ENCODE data around the gene NRCAM.

Gene NRCAM

GRCh38 chr7:108423089-108423989, 32.9 kb downstream of the NRCAM start:
- no peak for DNase-seq

DNA sequence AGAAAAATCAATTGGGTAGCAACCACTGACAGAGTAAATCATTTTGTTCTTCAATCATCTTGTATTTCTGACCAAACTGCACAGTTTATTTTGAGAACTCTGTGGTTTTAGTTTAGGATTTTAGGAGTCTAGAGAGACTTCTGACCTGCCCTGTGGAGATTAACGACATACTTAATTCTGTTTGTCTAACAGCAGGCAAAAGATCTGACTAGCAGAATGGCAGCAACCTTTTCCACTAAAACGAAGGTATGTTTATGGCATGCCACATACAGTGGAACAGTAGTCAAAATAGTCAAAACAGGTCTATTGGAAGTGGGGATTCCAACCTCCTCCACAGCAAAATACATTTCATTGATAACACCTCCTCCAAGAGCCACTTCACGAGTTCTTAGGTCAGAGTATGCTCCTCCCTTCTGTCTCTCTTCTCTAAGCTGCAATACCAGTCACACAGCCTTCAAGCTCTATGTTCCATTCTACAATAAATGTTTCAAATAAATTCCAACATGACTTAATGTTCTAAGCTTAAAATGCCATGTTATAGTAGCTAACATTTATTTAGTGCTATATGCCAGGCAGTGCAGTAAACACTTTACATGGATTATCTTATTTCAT, 34.4 kb downstream of the NRCAM start:
- DNase-seq = no peak

- DNase-seq = no peak
Observed at GRCh38 chr7:108419961-108420908, 36.0 kb downstream of the NRCAM start.

DNA sequence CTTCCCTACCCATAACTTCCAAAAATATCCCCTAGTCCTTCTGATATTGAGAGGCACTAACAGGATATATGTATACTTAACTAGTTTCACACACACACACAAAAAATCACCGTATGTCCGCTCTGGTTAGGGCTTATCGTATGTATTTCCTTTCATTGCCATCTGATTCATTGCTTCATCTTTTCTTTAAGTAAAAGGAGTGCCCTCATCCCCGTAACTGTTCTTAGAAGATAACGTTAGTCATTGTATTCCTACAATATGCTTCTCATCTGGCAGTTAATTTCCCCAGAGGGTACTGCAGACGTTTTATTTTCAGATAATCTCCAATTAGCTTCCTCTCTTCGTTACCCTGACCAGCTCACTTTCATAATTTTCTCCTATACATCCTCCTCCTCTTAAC, 37.3 kb downstream of the NRCAM start:
- no peak for DNase-seq

GRCh38 chr7:108417926-108418325, 38.3 kb downstream of the NRCAM start:
- no peak for DNase-seq

DNA sequence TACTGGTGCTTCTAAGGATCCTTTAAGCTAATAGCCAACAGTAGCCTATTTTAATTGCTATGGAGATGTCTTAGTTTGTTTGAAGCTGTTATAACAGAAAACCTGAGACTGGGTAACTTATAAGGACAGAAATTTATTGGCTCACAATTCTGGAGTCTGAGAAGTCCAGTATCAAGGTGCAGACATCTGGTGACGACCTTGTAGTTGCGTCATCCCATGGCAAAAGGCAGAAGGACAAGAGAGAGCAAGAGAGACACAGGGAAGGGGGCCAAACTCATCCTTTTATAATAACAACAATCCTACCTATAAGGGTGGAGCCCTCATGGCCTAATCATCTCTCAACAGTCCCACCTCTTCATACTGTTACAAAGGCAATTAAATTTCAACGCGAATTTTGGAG, 39.1 kb downstream of the NRCAM start:
- DNase-seq = no peak

GRCh38 chr7:108415821-108416536, 40.3 kb downstream of the NRCAM start:
- DNase-seq = no peak

- DNase-seq = no peak
Observed at GRCh38 chr7:108415084-108415483, 41.2 kb downstream of the NRCAM start.

GRCh38 chr7:108413782-108414492, 42.3 kb downstream of the NRCAM start:
- no peak for DNase-seq

DNA sequence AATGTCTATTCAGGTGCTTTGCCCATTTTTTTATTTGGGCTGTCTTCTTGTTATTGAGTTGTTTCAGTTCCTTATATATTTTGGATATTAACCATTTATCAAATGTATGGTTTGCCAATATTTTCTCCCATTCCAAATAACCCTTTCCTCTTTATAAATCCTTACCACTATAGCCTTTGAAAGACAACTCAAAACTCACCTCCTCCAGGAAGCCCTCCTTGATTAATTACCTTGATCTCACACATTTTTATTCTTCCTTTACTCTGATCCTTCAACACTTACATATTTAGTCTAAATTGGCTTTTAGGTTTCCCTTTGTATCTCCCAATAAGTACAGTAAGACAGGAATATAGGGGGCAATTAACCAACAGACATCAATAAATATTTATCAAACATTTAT, 42.9 kb downstream of the NRCAM start:
- no peak for DNase-seq

DNA sequence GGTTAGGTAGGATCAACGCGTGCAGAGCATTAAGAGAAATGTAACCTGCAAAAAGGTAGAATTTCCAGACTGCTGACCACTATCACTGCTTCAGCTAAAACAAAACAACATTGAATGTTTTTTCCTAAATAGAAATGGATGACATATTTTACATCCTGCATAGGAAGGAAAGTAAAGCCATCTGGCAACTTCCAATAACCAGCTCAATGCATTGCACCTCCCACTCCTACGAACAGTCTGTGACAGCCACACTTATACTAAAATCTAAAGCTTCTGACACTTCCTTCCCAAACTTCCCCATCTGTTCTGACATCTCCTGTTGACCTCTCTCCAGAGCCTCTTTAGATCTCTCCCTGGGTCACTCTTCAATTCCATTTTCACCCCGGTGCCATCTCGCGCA, 47.1 kb downstream of the NRCAM start:
- no peak for DNase-seq

DNA sequence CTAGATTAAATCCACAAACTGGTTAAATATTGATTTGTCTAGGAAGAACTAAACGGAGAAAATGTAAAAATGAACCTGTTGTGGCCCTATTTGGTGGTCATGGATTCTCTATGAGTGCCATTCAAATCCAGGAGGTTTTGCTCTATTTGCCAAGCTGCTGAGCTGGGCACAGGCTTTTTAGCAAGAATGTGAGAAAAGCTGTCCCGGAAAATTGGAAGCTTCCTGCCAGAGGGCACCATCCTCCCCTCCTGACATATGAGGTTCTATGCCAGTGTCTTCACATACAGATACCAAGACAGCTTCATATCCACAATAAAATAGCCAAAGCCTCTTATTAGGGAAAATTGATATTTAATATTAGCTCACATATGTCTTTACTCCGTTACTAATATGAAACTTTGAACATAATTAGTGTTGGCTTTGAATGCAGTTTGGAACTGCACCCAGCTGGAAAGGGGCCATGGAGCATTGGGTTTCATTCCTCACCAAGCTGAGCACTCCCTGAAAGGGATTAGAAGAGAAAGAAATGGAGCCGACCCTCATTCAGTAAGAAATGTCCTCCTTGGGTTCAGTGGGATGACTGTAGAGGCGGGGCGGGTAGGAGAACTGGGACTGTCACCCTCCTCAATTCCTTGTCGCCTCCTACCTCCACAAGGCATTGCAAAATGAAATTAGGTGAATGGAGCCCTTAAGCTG, 47.8 kb downstream of the NRCAM start:
- DNase-seq = no peak

DNA sequence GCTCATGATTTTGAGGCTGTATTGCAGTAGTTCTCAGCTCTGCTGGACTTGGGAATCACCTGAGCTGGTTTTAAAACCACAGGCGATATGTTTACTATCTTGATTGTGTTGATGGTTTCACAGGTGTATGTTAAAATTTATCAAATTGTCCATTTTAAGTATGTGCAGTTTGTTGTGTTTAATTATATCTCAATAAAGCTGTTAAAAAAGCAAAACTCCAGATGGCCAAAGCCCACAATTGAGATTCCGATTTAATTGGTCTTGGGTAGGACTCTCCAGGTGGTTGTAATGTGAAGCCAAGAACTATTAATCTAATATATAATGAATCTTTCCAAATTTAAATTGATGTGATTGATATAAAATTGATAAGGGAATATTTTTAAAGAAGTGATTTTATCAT, 48.6 kb downstream of the NRCAM start:
- DNase-seq = no peak

GRCh38 chr7:108406222-108406890, 49.9 kb downstream of the NRCAM start:
- no peak for DNase-seq

DNA sequence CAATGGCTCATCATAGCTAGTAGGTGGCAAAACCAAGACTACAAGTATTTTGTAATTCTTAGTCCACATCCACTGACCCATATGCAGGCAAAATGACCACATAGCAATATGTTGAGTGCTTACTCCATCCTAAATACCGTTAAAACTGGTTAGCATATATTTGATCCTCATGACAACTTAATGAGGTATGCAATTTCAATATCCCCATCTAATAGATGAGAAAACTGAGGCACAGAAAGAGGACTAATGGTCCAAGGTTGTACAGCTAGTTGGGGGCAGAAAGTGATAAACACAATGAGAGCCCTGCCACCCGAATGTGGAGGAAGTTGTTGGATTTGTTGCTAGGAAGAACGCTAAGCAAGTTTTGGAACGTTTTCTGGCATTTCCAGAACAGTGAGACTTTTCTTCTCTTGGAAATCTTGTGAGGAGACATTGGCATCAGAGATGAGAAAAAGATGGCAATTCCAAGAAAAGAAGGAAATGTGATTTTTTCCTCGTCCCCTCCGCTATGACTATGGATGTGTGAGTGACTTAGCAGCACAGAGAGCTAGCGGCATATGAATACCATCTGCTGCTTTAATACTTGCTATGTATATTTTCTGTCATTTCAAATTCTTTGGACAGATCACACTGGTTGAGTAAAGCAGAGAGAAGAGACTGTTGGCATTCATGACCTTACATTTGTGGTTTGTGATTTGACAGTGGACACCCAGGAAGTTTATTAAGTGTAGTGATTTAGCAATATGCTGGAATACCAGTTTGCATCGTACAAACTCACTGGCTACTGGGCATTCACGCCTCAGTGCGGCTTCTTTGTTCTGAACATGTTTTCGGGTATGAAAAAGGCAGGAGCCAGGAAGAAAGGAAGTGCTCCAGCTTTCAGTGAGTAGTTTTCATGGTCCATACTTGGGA, 51.5 kb downstream of the NRCAM start:
- DNase-seq = no peak

DNA sequence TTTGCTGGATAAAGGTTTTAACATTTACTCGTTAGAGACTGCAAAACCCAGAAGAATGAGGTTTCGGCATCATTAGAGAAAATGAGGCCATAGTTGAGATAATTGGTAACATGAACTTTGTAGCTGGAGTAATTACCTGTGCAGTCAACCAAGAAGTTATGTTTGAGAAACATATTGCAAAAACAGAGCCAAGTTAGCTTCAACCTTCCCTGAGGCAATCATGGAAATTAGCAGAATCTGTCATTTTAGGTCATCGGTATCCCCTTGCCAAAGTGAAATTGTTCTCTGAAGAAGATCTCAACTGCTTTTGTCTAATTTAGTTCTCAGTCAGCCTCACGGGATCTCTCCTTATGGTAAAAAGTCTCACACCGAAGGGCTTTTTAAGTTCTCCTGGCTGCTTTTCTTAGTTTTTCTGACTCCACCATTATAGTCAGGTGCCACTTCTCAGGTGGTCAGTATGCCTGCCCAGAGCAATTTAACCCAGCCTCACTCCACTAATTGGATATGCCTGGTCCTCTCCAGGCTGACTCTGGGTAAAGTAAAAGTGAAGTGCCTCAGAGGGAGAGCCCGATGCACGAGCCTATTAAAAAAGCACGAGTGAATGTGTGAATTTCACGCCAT, 52.5 kb downstream of the NRCAM start:
- no peak for DNase-seq

- DNase-seq = no peak
Observed at GRCh38 chr7:108402865-108403264, 53.4 kb downstream of the NRCAM start.

DNA sequence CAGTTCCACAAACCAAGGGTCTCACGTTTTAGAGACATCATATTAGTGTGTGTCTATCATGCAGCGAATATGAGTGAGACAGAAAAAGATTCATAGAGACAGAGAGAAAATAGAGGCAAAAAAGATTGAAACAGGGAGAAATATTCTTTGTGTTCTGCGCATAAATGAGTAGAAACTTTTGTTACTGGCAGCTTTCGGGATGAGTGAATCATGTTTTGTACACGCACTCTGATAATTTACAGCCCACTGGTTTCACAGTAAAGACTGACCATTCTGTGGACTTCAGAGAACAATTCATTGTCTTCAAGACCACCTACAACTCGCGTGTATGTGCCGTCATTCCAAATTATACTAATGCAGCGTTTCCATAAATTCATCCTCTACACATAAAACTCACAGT, 60.2 kb downstream of the NRCAM start:
- DNase-seq = no peak

GRCh38 chr7:108395426-108395825, 60.8 kb downstream of the NRCAM start:
- no peak for DNase-seq

All from CD4-positive, alpha-beta T cell treated with Interleukin-6 for 4 hours (primary cell).